Measurements from ENCODE around the gene ADAMTS15. TPM values are rescaled to one million over a fixed set of nuclear protein-coding genes. Genes with fewer than 3 reads are reported as not detected.

ADAMTS15 gene
- total and polyA plus RNA-seq, 9 donors = 0.95 to 7.2 (median 2.7) TPM

- H3K27ac ChIP-seq = no peak overlapping the region
- intact Hi-C loops (cut with DNase I) = no loop called here
- H3K9me3 ChIP-seq = no peaks in the 10 kb centered on the region
- TF ChIP-seq POLR2A (IDR thresholded peaks at IDR 0.05) (no peak), CTCF (IDR thresholded peaks at IDR 0.05) (no peak), EP300 (IDR thresholded peaks at IDR 0.05) (no peak)
- no peaks in the 10 kb centered on the region for H3K27me3 ChIP-seq
- WGBS, 3 donors = 92 to 97% (median 93%) methylated on average over 21 of the region's 21 CpGs
- H3K4me3 ChIP-seq = no peak overlapping the region
- peaks cover 23% of the 10 kb centered on the region for H3K4me1 ChIP-seq (ENCODE audit: insufficient read depth)
- no peaks in the 10 kb centered on the region for H3K36me3 ChIP-seq
- peak in 1 of 5 donors; percentile 17 for DNase-seq
These were observed 25.4 kb downstream of the ADAMTS15 start for GRCh38 chr11:130473795-130474377.

GRCh38 chr11:130474637-130475400 lies 26.4 kb downstream of the ADAMTS15 start:
- Histone ChIP-seq H3K4me1 (ENCODE audit: insufficient read depth) (peaks cover 31% of the 10 kb centered on the region), H3K27ac (no peak overlapping the region), H3K9me3 (no peaks in the 10 kb centered on the region), H3K36me3 (no peaks in the 10 kb centered on the region), H3K27me3 (no peaks in the 10 kb centered on the region), H3K4me3 (no peak overlapping the region)
- WGBS, 3 donors = 92 to 97% (median 95%) methylated on average over 12 of the region's 12 CpGs
- intact Hi-C loops (cut with DNase I) = no loop called here
- no peak for TF ChIP-seq EP300 (IDR thresholded peaks at IDR 0.05)
- TF ChIP-seq POLR2A (IDR thresholded peaks at IDR 0.05) = no peak
- no peak for DNase-seq

- DNase-seq = no peak
These were observed 27.1 kb downstream of the ADAMTS15 start for GRCh38 chr11:130475426-130476053.

GRCh38 chr11:130476200-130476921 lies 27.9 kb downstream of the ADAMTS15 start:
- no peak for TF ChIP-seq POLR2A (IDR thresholded peaks at IDR 0.05)
- TF ChIP-seq CTCF (IDR thresholded peaks at IDR 0.05) = no peak
- TF ChIP-seq EP300 (IDR thresholded peaks at IDR 0.05) = no peak
- peaks cover 31% of the 10 kb centered on the region for H3K4me1 ChIP-seq (ENCODE audit: insufficient read depth)
- 88 to 93% (median 90%) methylated on average over 12 of the region's 12 CpGs for WGBS, 3 donors
- H3K9me3 ChIP-seq = no peaks in the 10 kb centered on the region
- no peaks in the 10 kb centered on the region for H3K36me3 ChIP-seq
- peak in 1 of 5 donors; percentile 18 for DNase-seq
- H3K4me3 ChIP-seq = no peak overlapping the region
- intact Hi-C loops (cut with DNase I) = no loop called here
- H3K27ac ChIP-seq = peak overlapping the region in 1 of 2 donors; percentile 68
- no peaks in the 10 kb centered on the region for H3K27me3 ChIP-seq

More at GRCh38 chr11:130475426-130476053, 27.1 kb downstream of the ADAMTS15 start:
- intact Hi-C loops (cut with DNase I) = no loop called here
- no peaks in the 10 kb centered on the region for H3K27me3 ChIP-seq
- no peak for TF ChIP-seq POLR2A (IDR thresholded peaks at IDR 0.05)
- no peak for TF ChIP-seq CTCF (IDR thresholded peaks at IDR 0.05)
- no peak for TF ChIP-seq EP300 (IDR thresholded peaks at IDR 0.05)
- H3K4me1 ChIP-seq (ENCODE audit: insufficient read depth) = peaks cover 31% of the 10 kb centered on the region
- no peaks in the 10 kb centered on the region for H3K36me3 ChIP-seq
- no peak overlapping the region for H3K4me3 ChIP-seq
- H3K27ac ChIP-seq = no peak overlapping the region
- no peaks in the 10 kb centered on the region for H3K9me3 ChIP-seq
- 75 to 89% (median 88%) methylated on average over 10 of the region's 10 CpGs for WGBS, 3 donors
